K562 (cell line): ENCODE data around the gene ZMIZ1. TPM values are rescaled to one million over a fixed set of nuclear protein-coding genes. Genes with fewer than 3 reads are reported as not detected.

Experiments
- ATAC-seq: fragments of 200-7000 bp; cut with Tn5 transposase; 3 replicates; pipeline ENCODE4 v1.9.1; 2020; ENCODE audit warnings: moderate library complexity
- BruUV-seq: library from RNA; stranded (reverse); fragments of 400-500 nt; replicated peaks from 2 replicates; lab custom pipeline; 2021; lab: Mats Ljungman, UMichigan
- CTCF ChIA-PET: fragments of 300-600 bp; formaldehyde crosslinking; extraction: SDS; loops from one replicate; lab custom pipeline; 2021; ENCODE audit warnings: low intra/inter-chr PET ratio; lab: Yijun Ruan, JAX
- POLR2A ChIA-PET: fragments of 300-600, 350-650 bp; sonication (Branson Sonifier 250); formaldehyde crosslinking; extraction: SDS; loops from one replicate; lab custom pipeline; 2021; ENCODE audit warnings: antibody characterized with exemption, inconsistent platforms; lab: Yijun Ruan, JAX
- DNase-seq, 4 experiments: peaks; one replicate each; pipeline versions ENCODE4 v3.0.0 to v3.0.0-alpha.2; 2011 to 2018; ENCODE audit warnings: low spot score in 3 of 4, mixed read lengths in 3 of 4; ENCODE audit errors: extremely low read depth in 1 of 4
- FAIRE-seq: peaks from 2 replicates; lab custom pipeline; 2011; peaks lifted over from hg19 to GRCh38; lab: Jason Lieb, UNC
- H2AFZ ChIP-seq: 2 replicates; pipeline ENCODE4 v1.6.0; 2011; ENCODE audit warnings: low read depth, low read length, control low read depth, inconsistent platforms
- H3K27ac ChIP-seq: fragments of 200-600 bp; 3 replicates; pipeline ENCODE4 v1.8.0; 2011; ENCODE audit warnings: low read depth, mild to moderate bottlenecking, control low read depth, inconsistent platforms, low read length, moderate library complexity, mixed read lengths; ENCODE audit errors: extremely low read depth
- H3K27me3 ChIP-seq, 2 experiments: fragments of 300-600 bp in 1 of 2; 2 replicates in 1 of 2; 3 replicates in 1 of 2; pipeline versions ENCODE4 v1.6.0 to v1.8.0; 2011; ENCODE audit warnings: inconsistent platforms in 2 of 2, low read length in 2 of 2, mild to moderate bottlenecking in 1 of 2, mixed read lengths in 1 of 2, moderate library complexity in 1 of 2; ENCODE audit not compliant: control insufficient read depth in 2 of 2, insufficient read depth in 2 of 2
- H3K36me3 ChIP-seq: fragments of 300-600 bp; 3 replicates; pipeline ENCODE4 v1.8.0; 2011; ENCODE audit warnings: mild to moderate bottlenecking, low read length, inconsistent platforms; ENCODE audit not compliant: control insufficient read depth, insufficient read depth
- H3K4me1 ChIP-seq, 2 experiments: fragments of 200-600 bp in 1 of 2; replicated peaks in 1 of 2; 2 replicates in 1 of 2; 3 replicates in 1 of 2; pipeline versions ENCODE4 v1.5.1 to v1.8.0; 2011; ENCODE audit warnings: inconsistent platforms in 2 of 2, low read length in 2 of 2, mild to moderate bottlenecking in 1 of 2, mixed read lengths in 1 of 2, moderate library complexity in 1 of 2; ENCODE audit not compliant: control insufficient read depth in 2 of 2, insufficient read depth in 2 of 2
- H3K4me2 ChIP-seq: 2 replicates; pipeline ENCODE4 v1.6.1; 2011; ENCODE audit warnings: low read length, control low read depth, inconsistent platforms, mixed read lengths; ENCODE audit not compliant: insufficient read depth
- H3K4me3 ChIP-seq: fragments of 200-600 bp; sonication (generic), shearing (Covaris generic); 2 replicates; pipeline ENCODE4 v1.5.1; 2016; ENCODE audit warnings: control low read depth, inconsistent platforms
- H3K79me2 ChIP-seq: fragments of 200-600 bp; 3 replicates; pipeline ENCODE4 v1.8.0; 2011; ENCODE audit warnings: low read length, inconsistent platforms; ENCODE audit not compliant: control insufficient read depth, insufficient read depth
- H3K9ac ChIP-seq, 2 experiments: 2 replicates each; pipeline versions ENCODE4 v1.6.0 to v1.6.1; 2011; ENCODE audit warnings: low read depth in 2 of 2, low read length in 2 of 2, control low read depth in 1 of 2, inconsistent platforms in 1 of 2, mild to moderate bottlenecking in 1 of 2, mixed read lengths in 1 of 2; ENCODE audit not compliant: insufficient read depth in 1 of 2
- H3K9me1 ChIP-seq: one replicate; pipeline ENCODE4 v1.6.0; 2011; ENCODE audit warnings: inconsistent platforms, mild to moderate bottlenecking, low read length, moderate library complexity; ENCODE audit not compliant: control insufficient read depth, insufficient read depth
- H3K9me3 ChIP-seq: replicated peaks from 2 replicates; pipeline ENCODE4 v1.5.1; 2011; ENCODE audit warnings: low read depth, low read length, inconsistent platforms; ENCODE audit not compliant: control insufficient read depth, insufficient read depth
- H4K20me1 ChIP-seq: replicated peaks from 2 replicates; pipeline ENCODE4 v1.6.1; 2011; ENCODE audit warnings: low read length, inconsistent platforms, mixed read lengths; ENCODE audit not compliant: control insufficient read depth, insufficient read depth
- DNMT1 ChIP-seq: fragments of 450-650 bp; IDR thresholded peaks from 2 replicates; pipeline ENCODE4 v1.6.1; 2016; ENCODE audit warnings: antibody characterized with exemption, mild to moderate bottlenecking
- ERF ChIP-seq: fragments of 450-650 bp; formaldehyde crosslinking; IDR thresholded peaks from 2 replicates; pipeline ENCODE4 v1.4.0; 2020; ENCODE audit warnings: mild to moderate bottlenecking, mixed read lengths
- FOXJ3 ChIP-seq: sonication (generic); formaldehyde crosslinking; IDR thresholded peaks from 2 replicates; pipeline ENCODE4 v1.4.0; 2020; ENCODE audit warnings: mild to moderate bottlenecking, missing genetic modification reagents
- FOXK1 ChIP-seq: sonication (generic); formaldehyde crosslinking; IDR thresholded peaks from 2 replicates; pipeline ENCODE4 v1.8.0; 2022; ENCODE audit warnings: missing genetic modification reagents, mild to moderate bottlenecking, borderline replicate concordance
- KLF16 ChIP-seq: IDR thresholded peaks from 2 replicates; pipeline ENCODE4 v1.6.1; 2016; ENCODE audit warnings: antibody characterized with exemption
- MTA3 ChIP-seq: fragments of 450-650 bp; formaldehyde crosslinking; IDR thresholded peaks from 2 replicates; pipeline ENCODE4 v1.6.1; 2017; ENCODE audit warnings: mild to moderate bottlenecking, borderline replicate concordance
- MYNN ChIP-seq, 2 experiments: sonication (generic); formaldehyde crosslinking in 1 of 2; IDR thresholded peaks; 2 replicates each; pipeline versions ENCODE4 v1.5.0 to v1.6.1; 2016 to 2020; ENCODE audit warnings: antibody characterized with exemption in 1 of 2, missing genetic modification reagents in 1 of 2
- PHB2 ChIP-seq: fragments of 450-650 bp; IDR thresholded peaks from 2 replicates; pipeline ENCODE4 v1.6.1; 2017; ENCODE audit warnings: low read depth
- WGBS: fragments of 100-300 bp; shearing (Covaris generic); methylation state at CpG from one replicate; pipeline ENCODE4 v1.1.6; 2016; ENCODE audit warnings: low coverage, mixed read lengths; ENCODE audit not compliant: insufficient coverage; ENCODE audit errors: missing lambda C conversion rate; 5-methylcytosine and 5-hydroxymethylcytosine counted together
- in situ Hi-C: fragments of 300-500 bp; cut with MboI; formaldehyde crosslinking; loops from 4 replicates; pipeline ENCODE4 v1.15.0; 2018; ENCODE audit warnings: inconsistent platforms, mixed read lengths
- intact Hi-C: fragments of 100-400 bp; cut with micrococcal nuclease; formaldehyde crosslinking; loops from 2 replicates; pipeline ENCODE4 v1.14.2; 2022
- polyA plus RNA-seq, 8 experiments: library from polyadenylated mRNA; depleted of rRNA in 4 of 8; stranded (reverse) in 5 of 8; unstranded in 3 of 8; fragments of >200 nt; fragmentation: Nextera tagmentation in 2 of 8; fragmentation: Illumina TruSeq in 1 of 8; extraction: Ambion mirVana in 2 of 8; extraction: Trizol in 1 of 8; gene quantifications; 2 replicates each; pipeline versions ENCODE4 v1.2.1 to v1.2.3, GENCODE V29; 2011 to 2014; ENCODE audit warnings: inconsistent platforms in 1 of 8, missing spikeins in 1 of 8
- total RNA-seq, 7 experiments: library from RNA; depleted of rRNA in 6 of 7; stranded (reverse); fragments of >200 nt in 6 of 7; fragmentation: Illumina TruSeq in 2 of 7; extraction: Trizol in 2 of 7; gene quantifications; 2 replicates each; pipeline versions ENCODE4 v1.2.1 to v1.2.3, GENCODE V29; 2011 to 2021; ENCODE audit warnings: low replicate concordance in 1 of 7
- TF ChIP-seq, protein P1 (sequence below): IDR thresholded peaks from 2 replicates; pipeline ENCODE4 v1.6.1; 2016; ENCODE audit warnings: missing genetic modification characterization, missing compliant biosample characterization
- TF ChIP-seq, protein P2 (sequence below): fragments of 150-350 bp; conservative IDR thresholded peaks from 2 replicates; pipeline ENCODE4 v1.6.1; 2014; ENCODE audit warnings: low read length
- TF ChIP-seq, protein P3 (sequence below): sonication (generic); formaldehyde crosslinking; IDR thresholded peaks from 2 replicates; pipeline ENCODE4 v1.8.0; 2022; ENCODE audit warnings: mild to moderate bottlenecking, missing genetic modification reagents

Gene ZMIZ1
- total and polyA plus RNA-seq, 9 of the 15 experiments (the other 6 are each of a cell fraction or from before 2014, with no cell fraction given) = 1.0 to 37.3 (median 4.3) TPM

DNA sequence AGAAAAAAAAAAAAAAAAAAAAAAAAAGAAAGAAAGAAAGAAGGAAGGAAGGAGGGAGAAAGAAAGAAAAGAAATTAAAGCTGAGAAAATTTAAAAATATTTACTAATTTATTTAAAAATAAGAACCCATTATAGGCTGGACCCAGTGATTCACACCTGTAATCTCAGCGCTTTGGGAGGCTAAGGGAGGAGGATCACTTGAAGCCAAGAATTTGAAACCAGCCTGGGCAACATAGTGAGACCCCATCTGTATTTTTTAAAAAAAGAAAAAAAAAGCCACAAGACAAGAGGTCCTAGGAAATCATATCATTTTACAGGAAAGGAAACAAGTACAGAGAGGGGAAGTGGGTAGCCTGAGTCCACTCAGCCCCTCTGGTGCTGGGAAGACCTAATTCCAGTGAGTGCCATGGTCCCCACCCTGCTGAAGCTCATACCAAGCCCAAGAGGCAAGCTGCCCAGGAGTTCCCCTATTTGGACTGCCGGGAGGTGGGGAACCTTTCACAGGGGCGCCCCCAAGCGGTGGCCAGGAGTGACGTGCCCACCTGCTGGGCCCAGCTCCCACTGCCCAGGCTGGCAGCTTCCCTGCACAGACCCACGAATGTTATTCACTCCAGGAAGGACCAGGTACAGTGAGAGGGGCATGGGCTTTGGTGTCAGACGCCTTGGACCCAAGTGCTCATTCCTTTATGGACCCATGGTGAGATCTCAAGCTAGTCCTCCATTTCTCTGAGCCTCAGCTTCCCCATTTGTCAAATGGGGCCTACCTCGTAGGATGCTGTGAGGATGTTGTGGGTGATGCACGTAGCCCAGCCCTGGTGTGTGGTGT, 133.6 kb downstream of the ZMIZ1 start:
- Histone ChIP-seq H3K9me1 (peaks cover 3% of the 10 kb centered on the region), H3K9ac (0 out of 4 replicates have a peak overlapping the region, but pooled peaks of 1 of the 2 experiments have one; percentile 6), H3K79me2 (no peaks in the 10 kb centered on the region), H3K27ac (no peak overlapping the region), H4K20me1 (peaks cover 8% of the 10 kb centered on the region), H3K4me3 (no peak overlapping the region), H3K4me2 (no peak overlapping the region), H3K27me3 (no peaks in the 10 kb centered on the region), H3K36me3 (peaks cover 30% of the 10 kb centered on the region; the same call in 2 of the 3 replicates), H3K9me3 (no peaks in the 10 kb centered on the region), H2AFZ (no peak overlapping the region), H3K4me1 (peaks cover 0 to 8% of the 10 kb centered on the region in 2 experiments; a peak in 4 of 5 replicates)
- in situ Hi-C loops (no loop called here), intact Hi-C loops (no loop called here)
- FAIRE-seq (no peak), DNase-seq (peak; percentile 58 to 72 (median 65)), ATAC-seq (peak; percentile 92)
- POLR2A ChIA-PET = interaction anchor here (0.6 kb wide), 3 partner anchors 13 to 114 kb away, joined by 3 to 4 read pairs (median 3); no protein-coding TSS in a partner anchor
- TSS peak; percentile 29 for BruUV-seq
- CTCF ChIA-PET = interaction anchor here (0.6 kb wide), 1 partner anchor 196 kb away, joined by 3 read pairs; no protein-coding TSS in a partner anchor
- WGBS = 39% methylated on average over 9 of the region's 9 CpGs
- TF ChIP-seq MYNN (IDR thresholded peaks at IDR 0.05) (0 out of 2 replicates have a peak, but pooled peaks have one; percentile 31), MYNN (CRISPR knock-in tag; IDR thresholded peaks at IDR 0.05) (no peak), KLF16 (0 out of 2 replicates have a peak, but pooled peaks have one; percentile 6), ERF (CRISPR knock-in tag) (no peak), FOXJ3 (CRISPR knock-in tag) (no peak), PHB2 (no peak), FOXK1 (CRISPR knock-in tag) (no peak), MTA3 (0 out of 2 replicates have a peak, but pooled peaks have one; percentile 19), DNMT1 (no peak)
- TF ChIP-seq, protein P1, sequence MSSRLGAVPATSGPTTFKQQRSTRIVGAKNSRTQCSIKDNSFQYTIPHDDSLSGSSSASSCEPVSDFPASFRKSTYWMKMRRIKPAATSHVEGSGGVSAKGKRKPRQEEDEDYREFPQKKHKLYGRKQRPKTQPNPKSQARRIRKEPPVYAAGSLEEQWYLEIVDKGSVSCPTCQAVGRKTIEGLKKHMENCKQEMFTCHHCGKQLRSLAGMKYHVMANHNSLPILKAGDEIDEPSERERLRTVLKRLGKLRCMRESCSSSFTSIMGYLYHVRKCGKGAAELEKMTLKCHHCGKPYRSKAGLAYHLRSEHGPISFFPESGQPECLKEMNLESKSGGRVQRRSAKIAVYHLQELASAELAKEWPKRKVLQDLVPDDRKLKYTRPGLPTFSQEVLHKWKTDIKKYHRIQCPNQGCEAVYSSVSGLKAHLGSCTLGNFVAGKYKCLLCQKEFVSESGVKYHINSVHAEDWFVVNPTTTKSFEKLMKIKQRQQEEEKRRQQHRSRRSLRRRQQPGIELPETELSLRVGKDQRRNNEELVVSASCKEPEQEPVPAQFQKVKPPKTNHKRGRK (tag) = peak; percentile 66; the same call in 1 of the 2 replicates
- TF ChIP-seq, protein P2, sequence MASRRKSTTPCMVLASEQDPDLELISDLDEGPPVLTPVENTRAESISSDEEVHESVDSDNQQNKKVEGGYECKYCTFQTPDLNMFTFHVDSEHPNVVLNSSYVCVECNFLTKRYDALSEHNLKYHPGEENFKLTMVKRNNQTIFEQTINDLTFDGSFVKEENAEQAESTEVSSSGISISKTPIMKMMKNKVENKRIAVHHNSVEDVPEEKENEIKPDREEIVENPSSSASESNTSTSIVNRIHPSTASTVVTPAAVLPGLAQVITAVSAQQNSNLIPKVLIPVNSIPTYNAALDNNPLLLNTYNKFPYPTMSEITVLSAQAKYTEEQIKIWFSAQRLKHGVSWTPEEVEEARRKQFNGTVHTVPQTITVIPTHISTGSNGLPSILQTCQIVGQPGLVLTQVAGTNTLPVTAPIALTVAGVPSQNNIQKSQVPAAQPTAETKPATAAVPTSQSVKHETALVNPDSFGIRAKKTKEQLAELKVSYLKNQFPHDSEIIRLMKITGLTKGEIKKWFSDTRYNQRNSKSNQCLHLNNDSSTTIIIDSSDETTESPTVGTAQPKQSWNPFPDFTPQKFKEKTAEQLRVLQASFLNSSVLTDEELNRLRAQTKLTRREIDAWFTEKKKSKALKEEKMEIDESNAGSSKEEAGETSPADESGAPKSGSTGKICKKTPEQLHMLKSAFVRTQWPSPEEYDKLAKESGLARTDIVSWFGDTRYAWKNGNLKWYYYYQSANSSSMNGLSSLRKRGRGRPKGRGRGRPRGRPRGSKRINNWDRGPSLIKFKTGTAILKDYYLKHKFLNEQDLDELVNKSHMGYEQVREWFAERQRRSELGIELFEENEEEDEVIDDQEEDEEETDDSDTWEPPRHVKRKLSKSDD = no peak
- TF ChIP-seq, protein P3, sequence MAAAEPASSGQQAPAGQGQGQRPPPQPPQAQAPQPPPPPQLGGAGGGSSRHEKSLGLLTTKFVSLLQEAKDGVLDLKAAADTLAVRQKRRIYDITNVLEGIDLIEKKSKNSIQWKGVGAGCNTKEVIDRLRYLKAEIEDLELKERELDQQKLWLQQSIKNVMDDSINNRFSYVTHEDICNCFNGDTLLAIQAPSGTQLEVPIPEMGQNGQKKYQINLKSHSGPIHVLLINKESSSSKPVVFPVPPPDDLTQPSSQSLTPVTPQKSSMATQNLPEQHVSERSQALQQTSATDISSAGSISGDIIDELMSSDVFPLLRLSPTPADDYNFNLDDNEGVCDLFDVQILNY (CRISPR knock-in tag) = no peak
